IMR-90 (cell line): ENCODE measurements around the gene PARP12. TPM values are rescaled to one million over a fixed set of nuclear protein-coding genes. Genes with fewer than 3 reads are reported as not detected.

Source experiments
- ATAC-seq: fragments of 200-7000 bp; cut with Tn5 transposase; 2 replicates; pipeline ENCODE4 v1.9.1; 2020; ENCODE audit warnings: low read depth, mild to moderate bottlenecking, moderate library complexity
- BruUV-seq: library from RNA; stranded (reverse); fragments of 400-500 nt; replicated peaks from 2 replicates; lab custom pipeline; 2021; lab: Mats Ljungman, UMichigan
- CTCF ChIA-PET: fragments of 300-600 bp; formaldehyde crosslinking; extraction: SDS; loops from one replicate; lab custom pipeline; 2021; ENCODE audit warnings: antibody characterized with exemption; lab: Yijun Ruan, JAX
- POLR2A ChIA-PET: fragments of 300-600 bp; sonication (Branson Sonifier 250); formaldehyde crosslinking; loops from one replicate; lab custom pipeline; 2022; ENCODE audit warnings: antibody characterized with exemption; ENCODE audit not compliant: unreplicated experiment; lab: Charles Lee
- DNase-seq: peaks from one replicate; pipeline ENCODE4 v3.0.0; 2013
- H2AFZ ChIP-seq: replicated peaks from 2 replicates; pipeline ENCODE3; 2013; ENCODE audit warnings: low read length, mild to moderate bottlenecking; ENCODE audit not compliant: poor library complexity
- H2AK5ac ChIP-seq: 2 replicates; pipeline ENCODE4 v1.6.1; 2013; ENCODE audit warnings: low read depth, low read length, inconsistent platforms
- H2AK9ac ChIP-seq: replicated peaks from 2 replicates; pipeline ENCODE3; 2013; ENCODE audit warnings: mild to moderate bottlenecking, low read depth, low read length, moderate library complexity; ENCODE audit not compliant: poor library complexity
- H2BK120ac ChIP-seq: 2 replicates; pipeline ENCODE4 v1.6.1; 2013; ENCODE audit warnings: low read depth, low read length, inconsistent platforms
- H2BK15ac ChIP-seq: 3 replicates; pipeline ENCODE4 v1.6.1; 2013; ENCODE audit warnings: low read depth, low read length, inconsistent platforms
- H2BK20ac ChIP-seq: 2 replicates; pipeline ENCODE4 v1.6.1; 2013; ENCODE audit warnings: low read depth, mild to moderate bottlenecking, inconsistent platforms, low read length, moderate library complexity
- H2BK5ac ChIP-seq: 2 replicates; pipeline ENCODE4 v1.6.1; 2013; ENCODE audit warnings: mild to moderate bottlenecking, low read depth, low read length, inconsistent platforms; ENCODE audit not compliant: poor library complexity, severe bottlenecking
- H3K14ac ChIP-seq: replicated peaks from 2 replicates; pipeline ENCODE4 v1.6.1; 2013; ENCODE audit warnings: low read depth, low read length, inconsistent platforms
- H3K18ac ChIP-seq: 2 replicates; pipeline ENCODE4 v1.6.1; 2013; ENCODE audit warnings: low read depth, low read length, control low read depth
- H3K23ac ChIP-seq: 2 replicates; pipeline ENCODE4 v1.6.1; 2013; ENCODE audit warnings: low read depth, low read length, inconsistent platforms
- H3K27ac ChIP-seq: 2 replicates; pipeline ENCODE4 v1.5.1; 2013; ENCODE audit warnings: mild to moderate bottlenecking, control low read depth, low read length; ENCODE audit not compliant: insufficient read depth
- H3K27me3 ChIP-seq: 2 replicates; pipeline ENCODE4 v1.6.1; 2013; ENCODE audit warnings: low read length; ENCODE audit not compliant: control insufficient read depth, insufficient read depth
- H3K36me3 ChIP-seq: 2 replicates; pipeline ENCODE4 v1.6.1; 2013; ENCODE audit warnings: low read length, mixed read lengths; ENCODE audit not compliant: control insufficient read depth, insufficient read depth
- H3K4ac ChIP-seq: 2 replicates; pipeline ENCODE4 v1.6.1; 2013; ENCODE audit warnings: low read depth, low read length, inconsistent platforms
- H3K4me1 ChIP-seq: 2 replicates; pipeline ENCODE4 v1.6.1; 2013; ENCODE audit warnings: low read length, mixed read lengths; ENCODE audit not compliant: control insufficient read depth, insufficient read depth
- H3K4me2 ChIP-seq: 2 replicates; pipeline ENCODE4 v1.6.1; 2013; ENCODE audit warnings: low read depth, mild to moderate bottlenecking, control low read depth, low read length, moderate library complexity
- H3K4me3 ChIP-seq: 2 replicates; pipeline ENCODE4 v1.5.1; 2013; ENCODE audit warnings: low read depth, mild to moderate bottlenecking, control low read depth, low read length, moderate library complexity; ENCODE audit not compliant: insufficient read depth
- H3K56ac ChIP-seq: 2 replicates; pipeline ENCODE4 v1.6.1; 2013; ENCODE audit warnings: low read length, inconsistent platforms; ENCODE audit not compliant: insufficient read depth; ENCODE audit errors: extremely low read depth
- H3K79me1 ChIP-seq, 2 experiments: 2 replicates each; pipeline ENCODE4 v1.6.1; 2013; ENCODE audit warnings: low read length in 2 of 2, inconsistent platforms in 1 of 2, low read depth in 1 of 2
- H3K9ac ChIP-seq: 2 replicates; pipeline ENCODE4 v1.6.1; 2013; ENCODE audit warnings: low read depth, low read length, control low read depth
- H3K9me1 ChIP-seq: 2 replicates; pipeline ENCODE4 v1.6.1; 2013; ENCODE audit warnings: low read length, inconsistent platforms; ENCODE audit not compliant: insufficient read depth
- H3K9me3 ChIP-seq: 2 replicates; pipeline ENCODE4 v1.6.1; 2013; ENCODE audit warnings: low read length; ENCODE audit not compliant: control insufficient read depth, insufficient read depth
- H4K20me1 ChIP-seq: 2 replicates; pipeline ENCODE4 v1.6.1; 2013; ENCODE audit warnings: low read length, inconsistent platforms; ENCODE audit not compliant: insufficient read depth
- H4K5ac ChIP-seq: 2 replicates; pipeline ENCODE4 v1.6.1; 2013; ENCODE audit warnings: mild to moderate bottlenecking, low read depth, low read length, control low read depth
- H4K8ac ChIP-seq, 2 experiments: 2 replicates each; pipeline ENCODE4 v1.6.1; 2013; ENCODE audit warnings: low read depth in 2 of 2, low read length in 2 of 2, control low read depth in 1 of 2, inconsistent platforms in 1 of 2
- H4K91ac ChIP-seq: 2 replicates; pipeline ENCODE4 v1.6.1; 2013; ENCODE audit warnings: low read depth, low read length, inconsistent platforms; ENCODE audit not compliant: insufficient read depth
- BHLHE40 ChIP-seq: fragments of 150-350 bp; IDR thresholded peaks from 2 replicates; pipeline ENCODE4 v1.6.1; 2016; ENCODE audit warnings: mild to moderate bottlenecking, low read depth, low read length
- CHD1 ChIP-seq: IDR thresholded peaks from 2 replicates; pipeline ENCODE4 v1.6.1; 2012; ENCODE audit warnings: low read depth, low read length, improper control_type of control experiment
- MXI1 ChIP-seq: IDR thresholded peaks from 2 replicates; pipeline ENCODE4 v1.6.1; 2012; ENCODE audit warnings: low read depth, mild to moderate bottlenecking, low read length, moderate library complexity, borderline replicate concordance
- RCOR1 ChIP-seq: IDR thresholded peaks from 2 replicates; pipeline ENCODE4 v1.6.1; 2012; ENCODE audit warnings: mild to moderate bottlenecking, low read length, improper control_type of control experiment; ENCODE audit not compliant: insufficient replicate concordance
- RFX5 ChIP-seq: IDR thresholded peaks from 2 replicates; pipeline ENCODE4 v1.8.0; 2012; ENCODE audit warnings: low read depth, mild to moderate bottlenecking, low read length, moderate library complexity
- SMC3 ChIP-seq: fragments of 150-350 bp; IDR thresholded peaks from 2 replicates; pipeline ENCODE4 v1.6.1; 2016; ENCODE audit warnings: low read depth, mild to moderate bottlenecking, antibody characterized with exemption, low read length, moderate library complexity
- USF2 ChIP-seq: fragments of 150-350 bp; IDR thresholded peaks from 2 replicates; pipeline ENCODE4 v1.6.1; 2017; ENCODE audit warnings: mild to moderate bottlenecking, antibody characterized with exemption, low read length, low read depth
- WGBS, 2 experiments: methylation state at CpG; one replicate each; pipeline versions ENCODE4 v1.1.5 to v1.1.7; 2013; ENCODE audit warnings: missing lambda C conversion rate in 2 of 2; ENCODE audit not compliant: insufficient read length in 1 of 2; ENCODE audit errors: extremely low coverage in 2 of 2; 5-methylcytosine and 5-hydroxymethylcytosine counted together
- dilution Hi-C: fragments of 300-500 bp; cut with HindIII; formaldehyde crosslinking; loops from one replicate; pipeline ENCODE4 v1.14.3; 2018; ENCODE audit warnings: low sequenced_read_pairs; ENCODE audit not compliant: unreplicated experiment
- in situ Hi-C: fragments of 300-500 bp; cut with MboI; formaldehyde crosslinking; loops from 3 replicates; pipeline ENCODE4 v1.14.3; 2019; ENCODE audit warnings: low sequenced_read_pairs, inconsistent platforms, mixed read lengths
- intact Hi-C: fragments of 100-400 bp; cut with micrococcal nuclease; formaldehyde crosslinking; loops from 2 replicates; pipeline ENCODE4 v1.10.0; 2022
- polyA plus RNA-seq, 3 experiments: library from polyadenylated mRNA; depleted of rRNA; stranded (reverse); fragments of >200 nt; gene quantifications; 2 replicates each; pipeline ENCODE4 v1.2.3, GENCODE V29; 2012; ENCODE audit warnings: low replicate concordance in 1 of 3
- total RNA-seq: library from RNA; depleted of rRNA; stranded (reverse); fragments of >200 nt; gene quantifications from 2 replicates; pipeline ENCODE4 v1.2.3, GENCODE V29; 2012

The PARP12 gene
- total and polyA plus RNA-seq, 2 of the 4 experiments (the other 2 are of a cell fraction), result 7.2 to 11.3 TPM

- H4K91ac ChIP-seq, result no peak overlapping the region
- CTCF ChIA-PET, result no interaction called here
- intact Hi-C loops (no loop called here), in situ Hi-C loops (no loop called here), dilution Hi-C loops (no loop called here)
- no peaks in the 10 kb centered on the region for H3K9me3 ChIP-seq
- H2BK20ac ChIP-seq, result no peak overlapping the region
- H3K23ac ChIP-seq, result no peak overlapping the region
- H3K27me3 ChIP-seq, result no peaks in the 10 kb centered on the region
- DNase-seq (no peak), ATAC-seq (no peak)
- H3K36me3 ChIP-seq, result peaks cover 11% of the 10 kb centered on the region
- H3K79me1 ChIP-seq, result peaks cover 0 to 11% of the 10 kb centered on the region in 2 experiments; a peak in 1 of 4 replicates
- H2AK5ac ChIP-seq, result no peak overlapping the region
- peaks cover 16% of the 10 kb centered on the region for H3K9me1 ChIP-seq
- no TSS peak for BruUV-seq
- H4K20me1 ChIP-seq, result no peaks in the 10 kb centered on the region
- no peak overlapping the region for H3K9ac ChIP-seq
- H3K14ac ChIP-seq, result no peak overlapping the region
- H2BK5ac ChIP-seq, result no peak overlapping the region
- peaks cover 15% of the 10 kb centered on the region for H3K4me1 ChIP-seq
- H3K56ac ChIP-seq, result no peak overlapping the region
- H3K4me3 ChIP-seq, result no peak overlapping the region
- WGBS, 2 experiments, result 95% methylated on average over 7 of the region's 12 CpGs; no CpG with 5 or more reads in 1 of the 2 experiments
- H3K18ac ChIP-seq, result no peak overlapping the region
- no peak overlapping the region for H3K27ac ChIP-seq
- TF ChIP-seq SMC3, result no peak
- no peak for TF ChIP-seq RFX5
- TF ChIP-seq CHD1, result no peak
- no peak for TF ChIP-seq RCOR1
- TF ChIP-seq BHLHE40, result no peak
- TF ChIP-seq USF2, result no peak
- no peak for TF ChIP-seq MXI1
- no peak overlapping the region for H3K4me2 ChIP-seq
- POLR2A ChIA-PET, result no interaction called here
- H4K8ac ChIP-seq, result no peak overlapping the region
- no peak overlapping the region for H2BK15ac ChIP-seq
- H2BK120ac ChIP-seq, result no peak overlapping the region
- no peak overlapping the region for H2AFZ ChIP-seq
- no peak overlapping the region for H2AK9ac ChIP-seq
- H4K5ac ChIP-seq, result no peak overlapping the region
- no peak overlapping the region for H3K4ac ChIP-seq
Observed at GRCh38 chr7:140039896-140040295, 22.9 kb downstream of the PARP12 start.
